ENCODE data around the gene SOST. TPM values are rescaled to one million over a fixed set of nuclear protein-coding genes. Genes with fewer than 3 reads are reported as not detected.

SOST gene
- total and polyA plus RNA-seq, 2 donors (not counting 3 experiments of a cell fraction or from before 2014, with no cell fraction given), result not detected

GRCh38 chr17:43709210-43709609 lies 49.4 kb downstream of the SOST start:
- Histone ChIP-seq H3K9me1 (replicated peaks; ENCODE audit: control insufficient read depth, extremely low read depth, insufficient read depth, low read length) (no peaks in the 10 kb centered on the region), H3K9ac (replicated peaks; ENCODE audit: extremely low read depth, insufficient read depth, low read length) (no peak overlapping the region), H3K79me2 (ENCODE audit: control insufficient read depth, insufficient read depth, low read length) (no peaks in the 10 kb centered on the region), H3K4me2 (ENCODE audit: insufficient read depth, low read length) (no peak overlapping the region), H3K9me3 (replicated peaks; ENCODE audit: control insufficient read depth, insufficient read depth, low read length) (no peaks in the 10 kb centered on the region), H3K4me1 (ENCODE audit: control insufficient read depth, extremely low read depth, insufficient read depth, low read length) (peaks cover 10% of the 10 kb centered on the region), H3K27me3 (ENCODE audit: control insufficient read depth in 2 of 2, insufficient read depth in 2 of 2, low read length in 2 of 2) (no peaks in the 10 kb centered on the region), H2AFZ (ENCODE audit: low read depth, low read length) (no peak overlapping the region), H3K4me3 (replicated peaks in 1 of 3; ENCODE audit: insufficient read depth in 1 of 3, low read depth in 1 of 3, low read length in 3 of 3) (no peak overlapping the region), H3K36me3 (ENCODE audit: control insufficient read depth in 2 of 2, extremely low read depth in 1 of 2, insufficient read depth in 2 of 2, low read length in 2 of 2) (no peaks in the 10 kb centered on the region), H4K20me1 (replicated peaks; ENCODE audit: control insufficient read depth, extremely low read depth, insufficient read depth, low read length) (no peaks in the 10 kb centered on the region), H3K27ac (ENCODE audit: insufficient read depth, low read depth, low read length) (no peak overlapping the region)
- DNase-seq (ENCODE audit: low read depth, low spot score) (no peak), FAIRE-seq (no peak)
- dilution Hi-C loops (cut with MboI; ENCODE audit: extremely low pct_ligation_motif_present, low sequenced_read_pairs), result no loop called here
- TF ChIP-seq POLR2A (IDR thresholded peaks at IDR 0.05; ENCODE audit: low read depth, low read length) (no peak), CTCF (IDR thresholded peaks at IDR 0.05; ENCODE audit: extremely low read depth in 1 of 2, insufficient read depth in 1 of 2, low read depth in 1 of 2, low read length in 2 of 2) (no peak), MAX (IDR thresholded peaks at IDR 0.05; ENCODE audit: insufficient read depth, insufficient read length) (no peak), POLR2AphosphoS5 (IDR thresholded peaks at IDR 0.05; ENCODE audit: insufficient read depth, low read depth, low read length) (no peak), JUN (IDR thresholded peaks at IDR 0.05; ENCODE audit: borderline replicate concordance, insufficient read depth, insufficient read length, low read depth) (no peak), GATA2 (IDR thresholded peaks at IDR 0.05; ENCODE audit: insufficient read depth, insufficient read length, low read depth, low read length) (no peak), FOS (IDR thresholded peaks at IDR 0.05; ENCODE audit: borderline replicate concordance, insufficient read depth, low read length) (no peak), EZH2 (IDR thresholded peaks at IDR 0.05; ENCODE audit: borderline replicate concordance, low read depth, low read length, severe bottlenecking) (no peak), MYC (IDR thresholded peaks at IDR 0.05; ENCODE audit: low read depth, low read length) (no peak)
- POLR2A ChIA-PET, result no interaction called here
- BruUV-seq (replicated peaks), result no TSS peak
- intact Hi-C loops (cut with micrococcal nuclease), result no loop called here
- CTCF ChIA-PET, result interaction anchor here (0.6 to 1.0 kb wide), 2 partner anchors 14 to 32 kb away, joined by 3 read pairs; no protein-coding TSS in a partner anchor
